Left lung (tissue), 10 donors: ENCODE results near the gene CACNA1C. TPM values are rescaled to one million over a fixed set of nuclear protein-coding genes. Genes with fewer than 3 reads are reported as not detected.

Experiments used
- ATAC-seq: fragments of 200-7000 bp; cut with Tn5 transposase; one replicate; pipeline ENCODE4 v1.9.1; 2020; ENCODE audit warnings: moderate library complexity
- DNase-seq, 4 donors: peaks; one replicate each; pipeline ENCODE4 v3.0.0-alpha.2; 2013 to 2020
- H3K27ac ChIP-seq, 2 donors: fragments of 200-600 bp; sonication (generic) in 1 of 2; one replicate each; pipeline versions ENCODE4 v1.5.0 to v1.8.0; 2020 to 2021
- H3K27me3 ChIP-seq, 2 donors: fragments of 200-600 bp; sonication (generic) in 1 of 2; one replicate each; pipeline versions ENCODE4 v1.5.0 to v1.8.0; 2020 to 2021
- H3K36me3 ChIP-seq, 2 donors: fragments of 200-600 bp; sonication (generic) in 1 of 2; one replicate each; pipeline versions ENCODE4 v1.5.0 to v1.8.0; 2020 to 2021
- H3K4me1 ChIP-seq, 2 donors: fragments of 200-600 bp; one replicate each; pipeline ENCODE4 v1.8.0; 2021
- H3K4me3 ChIP-seq, 2 donors: fragments of 200-600 bp; sonication (generic) in 1 of 2; one replicate each; pipeline versions ENCODE4 v1.5.0 to v1.8.0; 2020 to 2021; ENCODE audit warnings: mild to moderate bottlenecking in 1 of 2
- H3K9me3 ChIP-seq, 2 donors: fragments of 200-600 bp; sonication (generic) in 1 of 2; one replicate each; pipeline versions ENCODE4 v1.5.0 to v1.8.0; 2020 to 2021
- intact Hi-C, 2 donors: fragments of 100-400 bp; cut with DNase I; formaldehyde crosslinking; loops; one replicate each; pipeline versions ENCODE4 v1.11.2 to v1.14.2; 2022
- polyA plus RNA-seq, 6 donors: library from polyadenylated mRNA; unstranded; fragments of 120-200 nt; gene quantifications; one replicate each; pipeline ENCODE4 v1.2.1, GENCODE V29; 2013; ENCODE audit not compliant: insufficient read length in 6 of 6
- total RNA-seq, 2 donors: library from RNA; stranded (reverse); fragmentation: NEBNext Ultra II Directional; extraction: Animal tissue kit (Norgen Biotek cat#: 25700); gene quantifications; one replicate each; pipeline ENCODE4 v1.2.1, GENCODE V29; 2021
- TF ChIP-seq, protein P1 (sequence below), 2 donors: fragments of 200-600 bp; sonication (generic) in 1 of 2; IDR thresholded peaks; one replicate each; pipeline versions ENCODE4 v1.5.0 to v1.8.0; 2021; ENCODE audit warnings: antibody characterized with exemption in 2 of 2
- donor health status: DM: no; HTN: yes; CAD: no.
- donor health status: DM: no; HTN: no; CAD: no.

CACNA1C gene
- total and polyA plus RNA-seq, 8 donors = 11.9 to 21.9 (median 14.2) TPM

GRCh38 chr12:2047752-2048151 is 5.0 kb upstream of the CACNA1C start:
- Histone ChIP-seq H3K36me3 (no peaks in the 10 kb centered on the region), H3K4me3 (no peak overlapping the region), H3K27ac (no peak overlapping the region), H3K4me1 (peaks cover 0 to 5% of the 10 kb centered on the region in 2 donors), H3K9me3 (no peaks in the 10 kb centered on the region), H3K27me3 (peaks cover 9 to 50% of the 10 kb centered on the region in 2 donors)
- ATAC-seq (no peak), DNase-seq (no peak)
- TF ChIP-seq, protein P1, sequence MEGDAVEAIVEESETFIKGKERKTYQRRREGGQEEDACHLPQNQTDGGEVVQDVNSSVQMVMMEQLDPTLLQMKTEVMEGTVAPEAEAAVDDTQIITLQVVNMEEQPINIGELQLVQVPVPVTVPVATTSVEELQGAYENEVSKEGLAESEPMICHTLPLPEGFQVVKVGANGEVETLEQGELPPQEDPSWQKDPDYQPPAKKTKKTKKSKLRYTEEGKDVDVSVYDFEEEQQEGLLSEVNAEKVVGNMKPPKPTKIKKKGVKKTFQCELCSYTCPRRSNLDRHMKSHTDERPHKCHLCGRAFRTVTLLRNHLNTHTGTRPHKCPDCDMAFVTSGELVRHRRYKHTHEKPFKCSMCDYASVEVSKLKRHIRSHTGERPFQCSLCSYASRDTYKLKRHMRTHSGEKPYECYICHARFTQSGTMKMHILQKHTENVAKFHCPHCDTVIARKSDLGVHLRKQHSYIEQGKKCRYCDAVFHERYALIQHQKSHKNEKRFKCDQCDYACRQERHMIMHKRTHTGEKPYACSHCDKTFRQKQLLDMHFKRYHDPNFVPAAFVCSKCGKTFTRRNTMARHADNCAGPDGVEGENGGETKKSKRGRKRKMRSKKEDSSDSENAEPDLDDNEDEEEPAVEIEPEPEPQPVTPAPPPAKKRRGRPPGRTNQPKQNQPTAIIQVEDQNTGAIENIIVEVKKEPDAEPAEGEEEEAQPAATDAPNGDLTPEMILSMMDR (IDR thresholded peaks at IDR 0.05) = no peak
- intact Hi-C loops = no loop called here

DNA sequence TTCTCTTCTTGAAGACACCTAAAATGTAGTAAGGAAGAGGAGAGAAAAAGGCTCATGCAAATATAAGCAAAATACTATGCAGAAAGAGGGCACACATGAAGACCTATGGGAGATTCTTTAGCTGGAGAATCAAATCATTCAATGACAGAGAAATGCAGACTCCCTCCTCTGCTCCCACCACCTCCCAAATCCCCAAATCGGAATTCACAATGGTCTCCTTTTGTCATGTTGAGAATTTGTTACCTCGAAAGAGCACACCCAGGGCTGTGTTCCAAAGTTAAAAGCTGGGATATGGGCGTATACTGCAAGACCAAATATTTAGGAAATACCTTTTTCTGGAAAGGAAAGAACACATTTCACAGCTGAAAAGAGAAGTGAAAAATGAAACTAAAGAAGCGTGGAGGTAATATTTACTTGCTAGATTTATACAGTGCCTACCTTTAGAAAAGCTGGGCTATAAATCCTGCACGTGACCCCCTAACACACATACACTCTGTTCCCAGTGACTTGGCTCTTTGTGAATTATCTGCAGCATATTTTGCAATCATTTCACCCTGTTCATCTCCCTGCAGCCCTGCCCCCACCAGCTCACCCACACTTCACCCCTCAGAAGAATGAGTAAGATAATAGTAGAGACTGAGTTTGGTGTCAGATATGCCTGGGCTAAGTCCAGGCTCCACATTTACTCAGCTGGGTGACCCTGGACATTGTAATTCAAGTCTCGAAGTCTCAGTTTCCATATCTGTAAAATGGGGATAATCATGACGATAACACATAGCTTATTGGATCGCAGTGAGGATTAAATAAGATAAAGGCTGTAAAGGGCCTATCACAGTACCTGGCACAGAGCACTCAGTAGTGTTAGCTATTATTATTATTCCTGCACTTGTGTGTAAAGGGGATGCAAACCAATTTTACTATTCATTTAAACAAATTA is 2.9 kb upstream of the CACNA1C start:
- no peaks in the 10 kb centered on the region for H3K9me3 ChIP-seq
- no peaks in the 10 kb centered on the region for H3K36me3 ChIP-seq
- no peak overlapping the region for H3K27ac ChIP-seq
- DNase-seq (no peak), ATAC-seq (no peak)
- H3K4me3 ChIP-seq = no peak overlapping the region
- TF ChIP-seq, protein P1 (IDR thresholded peaks at IDR 0.05) = no peak
- intact Hi-C loops = loop anchor here in 1 of 2 donors (10.0 kb wide), 1 partner anchor 235 kb away; no protein-coding TSS in a partner anchor
- H3K4me1 ChIP-seq = peaks cover 0 to 15% of the 10 kb centered on the region in 2 donors
- H3K27me3 ChIP-seq = peaks cover 18 to 71% of the 10 kb centered on the region in 2 donors

DNA sequence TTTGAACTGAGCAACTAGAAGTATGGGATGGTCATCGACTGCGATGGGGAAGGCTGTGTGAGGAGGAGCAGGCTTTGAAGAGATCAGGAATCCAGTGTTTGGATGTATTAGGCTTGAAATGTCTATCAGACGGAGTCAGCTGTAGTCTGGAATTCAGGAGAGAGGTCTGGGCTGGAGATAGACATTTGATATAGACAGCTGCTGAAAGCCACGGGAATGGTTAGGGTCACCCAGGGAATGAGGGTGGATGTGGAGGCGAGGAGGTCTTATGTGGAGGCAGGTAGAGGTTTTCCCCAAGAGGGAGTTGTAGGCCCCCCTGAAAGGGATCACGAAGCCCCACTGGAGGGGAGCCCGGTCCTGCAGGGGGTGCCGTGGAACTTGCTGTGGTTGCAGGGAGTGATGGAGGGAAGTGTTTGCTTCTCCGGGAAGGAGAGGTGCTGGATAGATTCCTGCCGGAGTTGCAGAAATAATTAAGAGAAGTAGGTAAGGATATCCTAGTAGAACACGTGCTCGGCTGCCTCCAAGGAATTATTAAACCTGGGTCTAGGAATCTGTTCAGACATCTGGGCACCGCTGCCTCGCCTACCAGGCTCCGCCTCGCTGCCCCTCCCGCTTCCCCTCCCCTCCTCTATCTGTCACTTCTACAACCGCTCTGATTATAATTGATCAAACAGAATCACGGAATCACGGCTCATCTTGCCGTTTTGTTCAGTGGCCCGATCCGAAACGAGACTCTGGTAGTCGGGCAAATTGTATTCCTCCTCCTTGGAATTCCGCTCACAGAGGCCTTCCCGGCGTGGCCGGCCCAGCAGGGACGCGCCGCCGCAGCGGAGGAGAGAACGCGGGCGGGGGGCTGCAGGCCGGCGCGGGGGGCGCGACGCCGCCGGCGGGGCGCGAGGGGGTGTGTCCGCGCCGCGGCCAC is 826 bp upstream of the CACNA1C start:
- no peak overlapping the region for H3K27ac ChIP-seq
- peak in 2 of 4 donors; percentile 26 to 36 for DNase-seq

DNA sequence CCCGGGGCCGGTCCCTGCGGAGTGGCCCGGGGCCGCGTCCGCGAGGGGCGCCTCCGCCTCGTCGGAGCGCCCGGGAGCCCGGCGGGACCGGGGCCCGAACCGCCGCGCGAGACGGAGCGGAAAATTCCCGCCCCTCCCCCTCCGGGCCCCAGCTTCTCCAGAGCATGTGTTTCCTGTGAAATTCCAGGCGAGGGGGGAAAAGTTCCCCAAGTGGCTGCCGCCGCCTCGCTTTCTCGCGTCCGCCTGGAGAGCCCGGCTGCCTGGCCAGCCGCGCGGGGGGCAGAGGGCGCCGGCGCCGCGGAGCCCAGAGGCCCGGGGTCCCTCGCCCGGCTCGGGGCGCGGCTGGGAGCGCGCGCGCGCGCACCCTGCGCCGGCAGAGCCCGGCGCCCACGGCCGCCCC is 904 bp downstream of the CACNA1C start:
- ATAC-seq (no peak), DNase-seq (peak in 3 of 4 donors; percentile 51 to 57 (median 55))
- Histone ChIP-seq H3K27me3 (peaks cover 28 to 88% of the 10 kb centered on the region in 2 donors), H3K4me1 (peaks cover 0 to 15% of the 10 kb centered on the region in 2 donors), H3K27ac (peak overlapping the region; percentile 48 to 55), H3K9me3 (no peaks in the 10 kb centered on the region), H3K36me3 (no peaks in the 10 kb centered on the region), H3K4me3 (peak overlapping the region; percentile 38 to 41)
- TF ChIP-seq, protein P1 (IDR thresholded peaks at IDR 0.05) = no peak
- intact Hi-C loops = loop anchor here in 1 of 2 donors (10.0 kb wide), 1 partner anchor 231 kb away; no protein-coding TSS in a partner anchor

More for the DNA sequence above, 826 bp upstream of the CACNA1C start:
- Histone ChIP-seq H3K27me3 (peaks cover 28 to 90% of the 10 kb centered on the region in 2 donors), H3K36me3 (no peaks in the 10 kb centered on the region), H3K4me1 (peaks cover 0 to 15% of the 10 kb centered on the region in 2 donors), H3K9me3 (no peaks in the 10 kb centered on the region), H3K4me3 (peak overlapping the region in 1 of 2 donors; percentile 25)
- TF ChIP-seq, protein P1 (IDR thresholded peaks at IDR 0.05) = no peak
- ATAC-seq = no peak
- intact Hi-C loops = loop anchor here in 1 of 2 donors (10.0 kb wide), 1 partner anchor 233 kb away; no protein-coding TSS in a partner anchor
